CD4-positive, alpha-beta T cell treated with Interleukin-15 for 4 hours (primary cell): ENCODE data around the gene TBCK.
"Not testable (repeated sequence)": the region's sequence is repeated elsewhere in the genome, so short reads cannot be mapped to it uniquely, and the experiment has no call there.

Experiments
- DNase-seq: peaks from one replicate; pipeline ENCODE4 v3.0.0-alpha.2; 2020; ENCODE audit warnings: low spot score

The TBCK gene

GRCh38 chr4:106114270-106114669 lies 201.7 kb downstream of the TBCK start:
- no peak for DNase-seq

GRCh38 chr4:106111778-106112469 lies 204.1 kb downstream of the TBCK start:
- DNase-seq: not testable (repeated sequence)

- no peak for DNase-seq
Measured at GRCh38 chr4:106109929-106110328, 206.1 kb downstream of the TBCK start.

- no peak for DNase-seq
Measured at GRCh38 chr4:106105697-106106096, 210.3 kb downstream of the TBCK start.

GRCh38 chr4:106104276-106104675 lies 211.7 kb downstream of the TBCK start:
- no peak for DNase-seq

GRCh38 chr4:106096454-106096853 lies 219.6 kb downstream of the TBCK start:
- no peak for DNase-seq

- no peak for DNase-seq
Measured at GRCh38 chr4:106095408-106095807, 220.6 kb downstream of the TBCK start.

- DNase-seq: no peak
Measured at GRCh38 chr4:106092361-106093040, 223.5 kb downstream of the TBCK start.

- DNase-seq: no peak
Measured at GRCh38 chr4:106090826-106091225, 225.2 kb downstream of the TBCK start.

- no peak for DNase-seq
Measured at GRCh38 chr4:106083065-106083464, 232.9 kb downstream of the TBCK start.

GRCh38 chr4:106080376-106080775 lies 235.6 kb downstream of the TBCK start:
- no peak for DNase-seq

GRCh38 chr4:106079616-106080015 lies 236.4 kb downstream of the TBCK start:
- no peak for DNase-seq

- DNase-seq: no peak
Measured at GRCh38 chr4:106065018-106065417, 251.0 kb downstream of the TBCK start.

GRCh38 chr4:106063009-106063408 lies 253.0 kb downstream of the TBCK start:
- no peak for DNase-seq

GRCh38 chr4:106062452-106062875 lies 253.5 kb downstream of the TBCK start:
- no peak for DNase-seq

GRCh38 chr4:106058921-106059320 lies 257.1 kb downstream of the TBCK start:
- DNase-seq: no peak

- DNase-seq: no peak
Measured at GRCh38 chr4:106056914-106057313, 259.1 kb downstream of the TBCK start.

GRCh38 chr4:106051514-106051913 lies 264.5 kb downstream of the TBCK start:
- DNase-seq: no peak

- DNase-seq: no peak
Measured at GRCh38 chr4:106049490-106049889, 266.5 kb downstream of the TBCK start.

GRCh38 chr4:106048250-106048971 lies 267.6 kb downstream of the TBCK start:
- no peak for DNase-seq

- no peak for DNase-seq
Measured at GRCh38 chr4:106046083-106046482, 269.9 kb downstream of the TBCK start.

GRCh38 chr4:106041294-106042002 lies 274.6 kb downstream of the TBCK start:
- DNase-seq: no peak
